ENCODE data around the gene RIC8B. TPM values are rescaled to one million over a fixed set of nuclear protein-coding genes. Genes with fewer than 3 reads are reported as not detected.

Gene RIC8B
- total and polyA plus RNA-seq, 2 of the 13 experiments (the other 11 are each of a cell fraction or from before 2014, with no cell fraction given): 5.1 to 7.5 TPM

DNA sequence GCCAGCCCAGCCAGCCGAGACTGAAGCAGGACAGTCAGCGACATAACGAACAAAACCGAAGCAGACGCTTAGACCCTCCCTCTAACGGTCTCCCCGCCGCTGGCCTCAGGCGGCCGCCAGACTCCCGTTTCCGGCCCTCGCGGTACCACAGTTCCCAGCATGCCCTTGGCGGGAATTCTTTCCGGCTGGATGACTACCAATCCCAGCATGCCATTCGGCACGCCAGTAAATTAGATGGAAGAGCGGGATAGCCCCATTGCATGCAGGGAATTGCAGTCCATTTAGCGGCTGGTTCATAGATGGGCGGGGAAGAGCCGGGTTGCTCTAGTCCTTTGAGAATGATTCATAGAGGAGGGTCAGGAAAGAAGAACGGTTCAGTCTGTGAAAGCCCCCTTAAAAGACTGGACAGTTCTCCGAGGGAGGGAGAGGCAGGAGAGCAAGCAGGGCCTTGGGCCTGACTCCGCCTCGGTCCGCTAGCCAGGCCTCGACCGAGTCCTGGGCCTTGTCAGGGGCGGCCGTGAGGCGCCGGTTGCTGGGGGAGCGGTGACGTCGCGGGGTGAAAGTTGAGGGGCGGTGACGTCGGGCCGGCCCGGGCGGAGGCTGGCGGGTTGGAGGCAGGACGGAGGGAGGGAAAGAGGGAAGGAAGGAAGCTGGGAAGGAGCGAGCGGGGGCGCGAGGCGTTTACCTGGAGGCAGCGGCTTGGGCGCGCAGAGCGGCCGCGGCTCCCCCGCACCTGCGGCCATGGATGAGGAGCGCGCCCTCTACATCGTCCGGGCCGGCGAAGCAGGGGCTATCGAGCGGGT is at the start of gene RIC8B (continued):
- TF ChIP-seq HDAC1 (CRISPR knock-in tag; IDR thresholded peaks at IDR 0.05) (no peak; the same call in 1 of the 2 replicates), SRY (CRISPR knock-in tag; IDR thresholded peaks at IDR 0.05) (peak; percentile 77; the same call in 1 of the 2 replicates), ADNP (CRISPR knock-in tag; IDR thresholded peaks at IDR 0.05) (no peak), PLRG1 (conservative IDR thresholded peaks at IDR 0.05) (no peak), FLYWCH1 (CRISPR knock-in tag; IDR thresholded peaks at IDR 0.05) (no peak), CCAR2 (optimal IDR thresholded peaks at IDR 0.05; ENCODE audit: low read depth, low read length) (no peak), ZBTB38 (CRISPR knock-in tag; IDR thresholded peaks at IDR 0.05) (0 out of 2 replicates have a peak, but pooled peaks have one; percentile 4)
- TF ChIP-seq, protein P1, sequence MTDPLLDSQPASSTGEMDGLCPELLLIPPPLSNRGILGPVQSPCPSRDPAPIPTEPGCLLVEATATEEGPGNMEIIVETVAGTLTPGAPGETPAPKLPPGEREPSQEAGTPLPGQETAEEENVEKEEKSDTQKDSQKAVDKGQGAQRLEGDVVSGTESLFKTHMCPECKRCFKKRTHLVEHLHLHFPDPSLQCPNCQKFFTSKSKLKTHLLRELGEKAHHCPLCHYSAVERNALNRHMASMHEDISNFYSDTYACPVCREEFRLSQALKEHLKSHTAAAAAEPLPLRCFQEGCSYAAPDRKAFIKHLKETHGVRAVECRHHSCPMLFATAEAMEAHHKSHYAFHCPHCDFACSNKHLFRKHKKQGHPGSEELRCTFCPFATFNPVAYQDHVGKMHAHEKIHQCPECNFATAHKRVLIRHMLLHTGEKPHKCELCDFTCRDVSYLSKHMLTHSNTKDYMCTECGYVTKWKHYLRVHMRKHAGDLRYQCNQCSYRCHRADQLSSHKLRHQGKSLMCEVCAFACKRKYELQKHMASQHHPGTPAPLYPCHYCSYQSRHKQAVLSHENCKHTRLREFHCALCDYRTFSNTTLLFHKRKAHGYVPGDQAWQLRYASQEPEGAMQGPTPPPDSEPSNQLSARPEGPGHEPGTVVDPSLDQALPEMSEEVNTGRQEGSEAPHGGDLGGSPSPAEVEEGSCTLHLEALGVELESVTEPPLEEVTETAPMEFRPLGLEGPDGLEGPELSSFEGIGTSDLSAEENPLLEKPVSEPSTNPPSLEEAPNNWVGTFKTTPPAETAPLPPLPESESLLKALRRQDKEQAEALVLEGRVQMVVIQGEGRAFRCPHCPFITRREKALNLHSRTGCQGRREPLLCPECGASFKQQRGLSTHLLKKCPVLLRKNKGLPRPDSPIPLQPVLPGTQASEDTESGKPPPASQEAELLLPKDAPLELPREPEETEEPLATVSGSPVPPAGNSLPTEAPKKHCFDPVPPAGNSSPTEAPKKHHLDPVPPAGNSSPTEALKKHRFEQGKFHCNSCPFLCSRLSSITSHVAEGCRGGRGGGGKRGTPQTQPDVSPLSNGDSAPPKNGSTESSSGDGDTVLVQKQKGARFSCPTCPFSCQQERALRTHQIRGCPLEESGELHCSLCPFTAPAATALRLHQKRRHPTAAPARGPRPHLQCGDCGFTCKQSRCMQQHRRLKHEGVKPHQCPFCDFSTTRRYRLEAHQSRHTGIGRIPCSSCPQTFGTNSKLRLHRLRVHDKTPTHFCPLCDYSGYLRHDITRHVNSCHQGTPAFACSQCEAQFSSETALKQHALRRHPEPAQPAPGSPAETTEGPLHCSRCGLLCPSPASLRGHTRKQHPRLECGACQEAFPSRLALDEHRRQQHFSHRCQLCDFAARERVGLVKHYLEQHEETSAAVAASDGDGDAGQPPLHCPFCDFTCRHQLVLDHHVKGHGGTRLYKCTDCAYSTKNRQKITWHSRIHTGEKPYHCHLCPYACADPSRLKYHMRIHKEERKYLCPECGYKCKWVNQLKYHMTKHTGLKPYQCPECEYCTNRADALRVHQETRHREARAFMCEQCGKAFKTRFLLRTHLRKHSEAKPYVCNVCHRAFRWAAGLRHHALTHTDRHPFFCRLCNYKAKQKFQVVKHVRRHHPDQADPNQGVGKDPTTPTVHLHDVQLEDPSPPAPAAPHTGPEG (CRISPR knock-in tag; IDR thresholded peaks at IDR 0.05): peak; percentile 74; the same call in 1 of the 2 replicates

All from HepG2 (cell line).